ENCODE results near the gene RAB3GAP1. TPM values are rescaled to one million over a fixed set of nuclear protein-coding genes. Genes with fewer than 3 reads are reported as not detected.

RAB3GAP1 gene
- total and polyA plus RNA-seq, 2 of the 4 experiments (the other 2 are of a cell fraction): 21.2 to 65.8 TPM

DNA sequence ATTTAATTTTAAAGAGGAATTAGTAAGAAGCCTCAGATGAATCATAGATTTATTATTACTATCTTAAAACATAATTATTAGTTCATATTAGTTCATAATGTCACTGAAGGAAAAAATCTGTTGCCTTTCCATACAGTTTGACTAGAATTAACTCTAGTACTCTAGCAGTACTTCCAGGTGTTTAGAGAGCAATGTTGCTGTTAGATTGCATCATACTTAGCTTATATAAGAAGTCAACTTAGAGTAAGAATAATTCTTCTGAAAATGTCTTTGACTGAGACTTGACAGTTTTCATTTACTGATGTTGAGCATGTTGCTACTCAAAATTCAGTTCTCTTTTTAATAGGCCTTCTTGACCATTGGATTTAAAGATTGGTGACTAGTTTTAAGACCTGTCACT is 4.7 kb downstream of the RAB3GAP1 start:
- in situ Hi-C loops (cut with MboI; ENCODE audit: low sequenced_read_pairs) (no loop called here), dilution Hi-C loops (cut with HindIII; ENCODE audit: low sequenced_read_pairs, unreplicated experiment) (no loop called here), intact Hi-C loops (cut with micrococcal nuclease) (no loop called here)
- Histone ChIP-seq H2BK120ac (ENCODE audit: low read depth, low read length) (no peak overlapping the region), H3K4me3 (ENCODE audit: insufficient read depth, low read depth, low read length) (no peak overlapping the region), H4K5ac (ENCODE audit: low read depth, low read length) (no peak overlapping the region), H3K14ac (replicated peaks; ENCODE audit: low read depth, low read length) (no peak overlapping the region), H3K79me1 (ENCODE audit: low read depth in 1 of 2, low read length in 2 of 2) (peaks cover 12 to 30% of the 10 kb centered on the region in 2 experiments), H3K27me3 (ENCODE audit: control insufficient read depth, insufficient read depth, low read length) (no peaks in the 10 kb centered on the region), H4K8ac (ENCODE audit: low read depth in 2 of 2, low read length in 2 of 2) (no peak overlapping the region), H2BK5ac (ENCODE audit: low read depth, low read length, poor library complexity, severe bottlenecking) (peak overlapping the region; percentile 31), H3K18ac (ENCODE audit: low read depth, low read length) (no peak overlapping the region), H3K4me2 (ENCODE audit: low read depth, low read length) (no peak overlapping the region), H3K4me1 (ENCODE audit: control insufficient read depth, insufficient read depth, low read length) (no peaks in the 10 kb centered on the region; the same call in 1 of the 2 replicates), H4K91ac (ENCODE audit: insufficient read depth, low read depth, low read length) (no peak overlapping the region), H3K9me1 (ENCODE audit: insufficient read depth, low read length) (no peaks in the 10 kb centered on the region), H2AK5ac (ENCODE audit: low read depth, low read length) (no peak overlapping the region), H3K56ac (ENCODE audit: extremely low read depth, insufficient read depth, low read length) (no peak overlapping the region), H3K27ac (ENCODE audit: insufficient read depth, low read length) (no peak overlapping the region), H2AK9ac (replicated peaks; ENCODE audit: low read depth, low read length, poor library complexity) (no peak overlapping the region), H3K9ac (ENCODE audit: low read depth, low read length) (no peak overlapping the region), H2AFZ (replicated peaks; ENCODE audit: low read length, poor library complexity) (no peak overlapping the region), H3K23ac (ENCODE audit: low read depth, low read length) (no peak overlapping the region), H3K36me3 (ENCODE audit: control insufficient read depth, insufficient read depth, low read length) (peaks cover 6% of the 10 kb centered on the region), H2BK15ac (ENCODE audit: low read depth, low read length) (no peak overlapping the region), H3K4ac (ENCODE audit: low read depth, low read length) (no peak overlapping the region), H2BK20ac (ENCODE audit: low read depth, low read length) (no peak overlapping the region), H4K20me1 (ENCODE audit: insufficient read depth, low read length) (peaks cover 4% of the 10 kb centered on the region; the same call in 1 of the 2 replicates), H3K9me3 (ENCODE audit: control insufficient read depth, insufficient read depth, low read length) (no peaks in the 10 kb centered on the region)
- no TSS peak for BruUV-seq (replicated peaks)
- ATAC-seq (ENCODE audit: low read depth) (no peak), DNase-seq (peak; percentile 41)
- POLR2A ChIA-PET (ENCODE audit: unreplicated experiment): no interaction called here
- TF ChIP-seq, protein P1, sequence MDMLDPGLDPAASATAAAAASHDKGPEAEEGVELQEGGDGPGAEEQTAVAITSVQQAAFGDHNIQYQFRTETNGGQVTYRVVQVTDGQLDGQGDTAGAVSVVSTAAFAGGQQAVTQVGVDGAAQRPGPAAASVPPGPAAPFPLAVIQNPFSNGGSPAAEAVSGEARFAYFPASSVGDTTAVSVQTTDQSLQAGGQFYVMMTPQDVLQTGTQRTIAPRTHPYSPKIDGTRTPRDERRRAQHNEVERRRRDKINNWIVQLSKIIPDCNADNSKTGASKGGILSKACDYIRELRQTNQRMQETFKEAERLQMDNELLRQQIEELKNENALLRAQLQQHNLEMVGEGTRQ (IDR thresholded peaks at IDR 0.05; ENCODE audit: low read depth, low read length): no peak
- peak; percentile 90 for TF ChIP-seq CEBPB (IDR thresholded peaks at IDR 0.05; ENCODE audit: low read depth, low read length)
- CTCF ChIA-PET: no interaction called here
